ENCODE measurements around the gene GDPD3.
"Not testable (repeated sequence)": the region's sequence is repeated elsewhere in the genome, so short reads cannot be mapped to it uniquely, and the experiment has no call there.

The GDPD3 gene

DNA sequence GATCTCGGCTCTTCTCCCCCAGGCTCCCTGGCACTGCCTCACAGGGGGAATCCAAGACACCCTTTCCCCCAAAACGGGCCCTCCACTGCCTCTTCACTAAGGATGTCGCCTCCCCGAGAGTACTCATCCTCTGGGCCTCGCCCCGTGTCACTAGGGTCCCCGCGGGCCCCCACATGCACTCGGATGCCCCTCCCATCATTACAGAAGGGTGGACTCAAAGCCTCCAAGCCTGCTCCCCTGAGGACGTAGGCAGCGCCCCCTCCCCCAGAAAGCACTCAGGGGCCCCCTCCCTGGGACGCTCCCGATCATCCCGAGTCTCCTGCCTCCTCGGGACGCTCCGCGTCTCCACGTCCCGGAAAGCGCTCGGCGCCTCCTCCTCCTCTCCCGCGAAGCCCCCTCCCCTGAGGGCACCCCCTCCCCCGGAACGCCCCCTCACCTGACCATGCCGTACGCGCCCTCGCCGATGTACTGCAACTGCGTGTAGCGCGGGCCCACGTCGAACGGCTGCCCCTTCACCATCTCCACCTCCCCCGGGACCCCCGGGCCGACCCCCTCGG, 9.3 kb upstream of the GDPD3 start:
- DNase-seq (ENCODE audit: low read depth), result no peak

DNA sequence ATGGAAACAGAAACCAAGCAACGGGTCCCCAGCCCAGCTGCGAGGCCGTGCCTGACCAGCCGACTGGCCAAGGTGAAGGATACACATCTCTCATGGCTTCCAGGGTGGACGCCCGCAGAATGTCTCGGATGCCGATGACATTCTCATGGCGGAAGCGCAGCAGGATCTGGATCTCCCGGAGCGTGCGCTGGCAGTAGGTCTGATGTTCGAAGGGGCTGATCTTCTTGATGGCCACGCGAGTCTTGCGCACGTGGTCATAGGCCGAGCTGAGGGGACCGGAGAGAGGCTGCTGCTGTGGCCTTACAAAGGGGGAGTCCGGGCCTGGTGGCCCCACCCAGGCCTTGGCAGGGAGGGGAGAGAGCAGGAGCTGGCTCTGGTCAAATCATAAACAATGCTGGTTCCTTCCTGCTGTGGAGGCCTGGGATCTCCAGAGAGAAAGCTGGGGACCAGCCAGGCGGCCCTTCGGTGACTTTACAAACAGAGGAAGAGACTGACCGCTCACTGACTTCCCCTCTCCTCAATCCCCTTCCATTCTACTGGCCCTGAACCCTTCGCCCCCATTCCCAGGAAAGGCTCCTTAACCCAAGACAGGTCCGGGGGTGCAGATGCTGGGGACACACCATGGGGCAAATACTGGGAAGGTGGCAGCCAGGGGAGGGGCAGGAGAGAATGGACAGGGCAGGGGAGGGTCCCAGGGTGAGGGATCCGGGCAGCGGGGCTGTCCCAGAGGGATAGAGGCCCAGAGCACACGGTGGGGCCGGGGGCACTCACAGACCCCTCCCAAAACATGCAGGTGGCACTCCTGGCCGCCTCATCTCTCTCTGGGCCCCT, 8.6 kb upstream of the GDPD3 start:
- DNase-seq (ENCODE audit: low read depth), result peak; percentile 28

DNA sequence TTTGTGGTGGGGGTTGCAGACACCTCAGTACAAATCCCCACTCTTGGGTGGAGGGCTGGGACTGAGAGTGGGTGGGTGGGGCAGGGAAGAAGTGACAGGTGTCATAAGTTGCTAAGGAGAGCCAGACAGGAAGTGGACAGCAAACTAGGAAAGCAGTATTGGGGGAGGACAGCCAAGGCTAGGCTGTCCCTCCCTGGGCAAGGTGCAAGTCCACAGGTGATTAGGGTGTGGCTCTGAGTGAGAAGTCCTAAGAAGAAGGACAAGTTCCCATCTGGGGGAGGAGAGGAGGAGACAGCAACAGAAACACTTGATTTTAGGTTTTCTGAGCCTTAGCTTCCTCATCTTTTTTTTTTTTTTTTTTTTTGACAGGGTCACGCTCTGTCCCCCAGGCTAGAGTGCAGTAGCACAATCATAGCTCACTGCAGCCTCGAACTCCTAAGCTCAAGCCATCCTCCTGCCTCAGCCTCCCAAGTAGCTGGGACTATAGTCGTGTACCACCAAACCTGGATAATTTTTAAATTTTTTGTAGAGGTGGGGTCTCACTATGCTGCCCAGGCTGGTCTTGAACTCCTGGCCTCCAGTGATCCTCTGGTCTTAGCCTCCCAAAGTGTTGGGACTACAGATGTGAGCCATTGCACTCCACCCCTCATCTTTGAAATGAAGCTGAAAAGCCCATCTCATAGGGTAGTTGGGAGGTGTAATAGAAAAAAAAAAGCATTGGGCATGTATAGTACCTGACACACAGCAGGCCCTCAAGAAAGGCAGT, 7.2 kb upstream of the GDPD3 start:
- no peak for DNase-seq (ENCODE audit: low read depth)

DNA sequence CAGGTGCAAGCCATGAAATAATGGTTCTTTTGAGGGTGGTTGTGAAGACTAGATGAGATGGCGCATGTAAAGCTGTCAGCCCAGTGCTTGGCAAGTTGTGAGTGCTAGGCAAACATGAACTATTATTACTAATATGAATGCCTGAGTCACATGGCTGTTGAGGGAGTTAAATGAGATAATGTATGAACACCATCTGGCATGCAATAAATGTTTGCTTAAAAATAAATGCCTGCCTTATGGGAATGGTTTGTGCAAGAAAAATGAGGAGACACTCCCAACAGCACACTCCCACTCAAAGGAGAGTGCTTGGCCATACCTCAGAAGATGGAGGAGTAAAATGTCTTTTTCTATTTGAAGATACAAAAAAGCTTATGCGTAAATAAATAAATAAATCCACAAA, 6.1 kb upstream of the GDPD3 start:
- no peak for DNase-seq (ENCODE audit: low read depth)

DNA sequence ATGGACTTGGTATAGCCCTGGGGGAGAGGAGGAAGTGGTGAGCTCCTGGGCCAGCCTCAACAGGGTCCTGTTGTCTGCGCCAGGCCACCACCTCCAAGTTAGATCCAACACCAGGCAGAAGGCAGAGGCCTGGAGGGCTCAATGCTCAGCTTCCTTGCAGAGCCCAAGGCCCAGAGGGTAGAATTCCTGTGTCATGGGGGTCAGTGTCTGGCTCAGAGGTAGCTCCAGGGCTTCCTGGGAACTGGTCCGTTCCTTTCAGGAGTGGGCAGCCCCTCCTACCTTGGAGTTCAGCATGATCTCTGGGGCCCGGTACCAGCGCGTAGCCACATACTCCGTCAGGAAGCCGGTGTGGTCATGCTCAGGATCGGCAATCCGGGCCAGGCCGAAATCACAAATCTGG, 4.4 kb upstream of the GDPD3 start:
- DNase-seq (ENCODE audit: low read depth), result no peak

DNA sequence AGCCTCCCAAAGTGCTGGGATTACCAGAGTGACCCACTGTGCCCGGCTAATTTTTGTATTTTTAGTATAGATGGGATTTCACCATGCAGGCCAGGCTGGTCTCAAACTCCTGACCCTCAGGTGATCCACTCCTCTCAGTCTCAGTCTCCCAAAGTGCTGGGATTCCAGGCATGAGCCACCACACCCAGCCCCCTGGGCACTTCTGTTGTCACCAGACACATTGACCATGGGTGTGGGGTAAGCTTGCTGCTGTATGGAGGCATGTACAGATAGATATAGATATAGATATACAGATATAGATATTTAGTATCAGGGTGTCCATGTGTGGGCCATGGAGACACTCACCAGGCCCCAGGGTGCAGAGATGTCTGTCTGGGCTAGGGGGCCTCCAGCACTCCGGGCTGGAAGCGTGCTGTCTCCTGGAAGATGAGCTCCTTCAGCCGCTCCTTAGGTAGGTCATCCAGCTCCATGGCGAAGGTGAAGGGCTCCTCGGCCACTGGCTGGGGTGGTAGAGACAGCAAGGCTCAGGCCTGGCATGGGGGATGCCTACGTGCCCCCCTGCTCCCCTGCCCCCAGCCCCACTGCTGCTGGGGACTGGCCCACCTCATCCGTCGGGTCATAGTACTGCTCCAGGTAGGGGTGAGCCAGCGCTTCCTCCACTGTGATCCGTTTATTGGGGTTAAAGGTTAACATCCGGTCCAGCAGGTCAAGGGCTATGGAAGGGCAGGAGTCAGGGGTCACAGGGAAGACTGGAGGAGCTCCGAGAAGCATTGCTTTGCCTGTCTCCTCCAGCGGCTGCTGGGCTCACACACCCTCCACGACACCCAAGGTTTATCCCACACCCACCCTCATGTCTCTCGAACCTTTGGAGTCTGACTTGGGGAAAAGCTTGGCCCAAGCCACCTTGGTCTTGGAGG, 3.2 kb upstream of the GDPD3 start:
- no peak for DNase-seq (ENCODE audit: low read depth)

DNA sequence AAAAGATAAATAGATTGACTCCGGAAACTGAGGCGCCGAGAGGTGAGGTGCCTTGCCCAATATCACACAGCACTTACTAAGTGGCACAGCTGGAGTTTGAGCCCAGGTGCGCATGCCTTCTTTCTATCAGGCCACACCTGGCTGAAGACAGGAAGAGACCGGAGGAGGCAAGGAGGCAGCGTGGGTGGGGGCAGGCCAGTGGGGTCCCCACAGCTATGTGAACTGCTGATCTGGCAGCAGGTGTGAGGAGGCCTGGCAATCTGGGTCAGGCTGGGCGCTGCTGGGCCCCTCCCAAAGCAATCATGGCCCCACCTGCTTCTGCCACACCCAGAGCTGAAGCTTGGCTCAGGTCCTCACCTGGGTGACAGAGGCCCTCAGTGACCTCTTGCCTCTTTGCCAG, 1.9 kb upstream of the GDPD3 start:
- no peak for DNase-seq (ENCODE audit: low read depth)

DNA sequence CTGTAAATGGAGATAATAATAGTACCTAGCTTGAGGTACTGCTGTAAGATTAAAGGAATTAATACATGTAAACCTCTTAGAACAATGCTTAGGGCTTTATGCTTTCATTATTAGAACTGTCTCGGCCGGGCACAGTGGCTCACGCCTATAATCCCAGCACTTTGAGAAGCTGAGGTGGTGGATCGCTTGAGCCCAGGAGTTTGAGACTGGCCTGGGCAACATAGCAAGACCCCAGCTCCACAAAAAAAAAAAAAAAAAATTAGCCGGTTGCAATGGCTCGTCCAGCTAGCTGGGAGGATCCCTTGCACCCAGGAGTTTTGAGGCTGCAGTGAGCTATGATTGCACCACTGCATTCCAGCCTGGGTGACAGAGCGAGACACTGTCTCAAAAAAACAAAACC, 1.5 kb upstream of the GDPD3 start:
- DNase-seq (ENCODE audit: low read depth), result not testable (repeated sequence)

DNA sequence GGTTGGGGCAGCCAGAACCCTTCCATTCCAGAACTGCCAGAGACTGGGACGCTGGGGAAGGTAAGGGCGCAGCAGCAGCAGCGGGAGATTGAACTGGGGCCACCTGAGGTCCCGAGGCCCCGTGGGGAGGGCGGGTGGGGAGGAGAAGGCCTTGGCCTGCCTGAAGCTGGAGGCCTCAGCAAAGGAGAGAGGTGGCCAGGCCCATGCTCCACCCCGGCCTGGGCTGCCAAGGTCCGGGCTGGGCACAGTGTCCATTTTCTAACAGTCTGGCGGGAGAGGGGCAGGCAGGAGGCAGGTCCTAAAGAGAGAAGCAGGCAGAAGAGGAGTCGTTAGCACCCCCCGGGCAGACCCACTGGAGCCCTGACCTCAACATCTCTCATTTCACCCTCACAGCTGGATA, 1.1 kb upstream of the GDPD3 start:
- DNase-seq (ENCODE audit: low read depth), result no peak

DNA sequence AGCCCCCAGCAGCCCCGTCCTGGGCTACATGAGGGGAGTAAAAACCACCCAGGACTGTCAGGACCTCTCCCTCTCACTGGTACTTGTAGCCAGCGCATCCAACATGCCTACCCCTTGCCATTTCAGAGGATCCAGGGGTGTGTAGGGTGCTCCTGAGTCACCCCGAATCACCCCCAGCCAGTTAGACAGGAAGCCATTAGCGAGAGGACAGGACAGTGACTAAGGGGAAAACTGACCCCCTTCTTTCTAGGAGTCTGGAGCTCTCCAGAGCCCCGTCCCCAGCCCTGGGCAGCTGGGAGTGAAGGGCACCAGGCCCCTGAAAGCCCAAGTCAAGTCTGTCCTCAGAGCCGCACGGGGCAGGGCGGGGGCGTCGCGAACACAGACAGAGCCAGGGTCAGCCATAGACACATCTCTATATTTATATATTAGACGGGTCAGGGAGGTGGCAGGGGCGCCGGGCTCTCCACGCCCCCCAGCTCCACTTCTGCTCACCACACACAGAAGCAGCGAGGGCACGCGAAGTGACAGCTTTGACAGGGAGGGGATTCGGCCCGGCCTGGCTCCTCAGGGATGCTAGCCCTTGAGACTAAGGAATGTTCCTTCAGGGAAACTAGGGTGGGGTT, 485 bp upstream of the GDPD3 start:
- no peak for DNase-seq (ENCODE audit: low read depth)

DNA sequence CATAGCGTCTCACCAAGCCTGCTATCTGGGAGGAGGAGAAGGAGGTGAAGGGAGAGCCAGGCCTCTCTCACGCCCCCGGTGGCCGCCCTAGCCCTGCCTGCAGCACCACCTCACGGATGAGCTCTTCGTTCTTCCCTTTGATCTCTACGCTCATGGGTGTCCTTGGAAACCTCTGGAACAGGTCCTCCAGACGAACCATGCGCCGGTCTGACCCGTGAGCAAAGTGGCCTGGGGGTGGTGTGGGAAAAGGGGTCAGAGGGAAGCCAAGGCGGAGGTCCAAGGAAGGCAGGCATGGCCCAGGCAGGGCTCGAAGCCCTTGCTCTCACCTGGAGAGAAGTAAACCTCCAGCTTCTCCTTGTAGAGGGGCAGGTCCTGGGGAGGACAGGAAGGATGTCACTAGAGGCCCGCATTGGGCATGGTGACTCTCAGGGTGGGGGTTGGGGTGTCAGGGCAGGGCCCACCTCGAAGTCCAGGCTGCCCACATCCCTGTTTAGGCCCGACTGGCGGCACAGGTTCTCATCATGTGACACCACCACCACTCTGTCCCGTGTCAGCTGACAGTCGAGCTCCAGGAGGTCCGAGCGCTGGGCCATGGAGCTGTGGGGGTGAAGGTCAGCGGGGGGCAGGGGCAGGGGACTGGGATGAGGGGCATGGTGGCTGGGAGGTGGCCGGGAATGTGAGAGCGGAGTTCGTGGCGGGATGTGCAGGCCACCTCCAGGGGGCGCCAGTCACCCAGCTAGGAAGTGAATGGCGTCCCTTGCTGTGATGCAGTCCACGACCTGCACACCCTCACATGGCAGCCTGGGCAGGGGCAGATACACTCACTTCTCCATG, 923 bp downstream of the GDPD3 start:
- DNase-seq (ENCODE audit: low read depth), result no peak

DNA sequence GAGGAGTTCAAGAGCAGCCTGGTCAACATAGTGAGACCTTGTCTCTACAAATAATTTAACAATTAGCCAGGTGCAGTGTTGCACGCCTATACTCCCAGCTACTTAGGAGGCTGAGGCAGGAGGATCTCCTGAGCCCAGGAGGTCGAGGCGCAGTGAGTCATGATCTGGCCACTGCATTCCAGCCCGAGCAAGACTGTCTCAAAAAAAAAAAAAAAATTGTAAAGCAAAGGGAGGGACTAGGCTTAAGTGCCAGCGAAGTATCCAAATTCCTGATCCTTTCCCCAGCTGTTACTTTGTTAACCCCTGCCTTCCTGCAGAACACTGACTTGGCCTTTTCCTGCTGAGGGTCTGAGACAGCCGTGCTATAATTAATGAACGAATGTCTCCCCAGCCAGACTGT, 2.7 kb downstream of the GDPD3 start:
- no peak for DNase-seq (ENCODE audit: low read depth)

DNA sequence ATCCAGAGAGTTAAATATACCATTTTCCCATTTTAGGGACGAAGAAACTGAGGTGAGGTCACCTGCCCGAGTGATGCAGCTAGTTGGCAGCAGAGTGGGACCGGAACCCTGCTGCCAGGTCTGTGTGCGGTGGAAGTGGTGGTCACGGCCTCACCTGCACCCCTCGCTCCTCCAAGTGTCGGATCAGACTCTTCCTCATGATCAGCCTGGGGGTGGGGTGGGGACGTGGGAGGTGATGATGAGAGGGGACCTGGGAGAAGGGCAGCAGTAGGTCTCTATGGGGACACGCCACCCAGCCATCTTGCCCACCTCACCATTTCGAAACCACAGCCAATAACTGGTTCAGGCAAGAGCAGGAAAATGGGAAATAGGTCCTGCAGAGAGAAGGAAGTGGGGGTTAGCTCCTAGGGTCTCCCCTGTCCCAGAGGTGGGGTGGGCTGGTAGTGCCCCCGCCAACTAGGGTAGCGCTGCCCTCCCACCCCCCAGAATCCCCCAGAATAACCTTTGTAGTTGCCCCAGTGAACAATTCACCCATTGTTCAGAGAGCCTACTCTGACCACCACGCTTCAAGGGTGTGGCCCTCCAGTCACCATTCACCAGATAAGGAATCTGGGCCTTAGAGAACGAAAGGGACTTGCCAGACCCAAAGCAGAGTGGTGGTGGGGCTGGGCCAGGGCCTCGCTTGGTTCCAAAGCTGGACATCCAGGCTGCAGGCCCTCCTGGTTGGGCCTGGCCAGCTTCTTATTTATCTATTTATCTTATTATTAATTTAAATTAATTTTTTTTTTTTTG, 5.1 kb downstream of the GDPD3 start:
- DNase-seq (ENCODE audit: low read depth), result no peak

DNA sequence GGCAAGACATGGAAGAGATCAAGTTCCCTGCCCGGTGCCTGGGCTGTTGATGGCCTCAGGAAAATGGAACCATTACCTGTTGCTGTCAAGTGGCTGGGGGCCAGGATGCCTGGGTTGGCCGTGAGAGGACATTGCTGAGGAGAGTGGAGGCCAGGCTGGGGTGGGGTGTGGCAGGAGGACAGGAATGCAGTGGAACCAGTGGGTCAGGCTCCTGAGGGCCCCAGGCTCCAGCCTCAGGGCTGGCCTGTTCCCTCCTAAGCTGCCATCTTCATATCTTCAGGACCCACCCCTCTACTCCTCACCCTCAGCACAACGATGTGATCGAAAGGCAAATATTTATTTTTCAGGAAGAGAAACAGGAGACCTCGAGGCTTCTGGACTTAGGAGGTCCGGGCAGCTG, 8.8 kb downstream of the GDPD3 start:
- no peak for DNase-seq (ENCODE audit: low read depth)

DNA sequence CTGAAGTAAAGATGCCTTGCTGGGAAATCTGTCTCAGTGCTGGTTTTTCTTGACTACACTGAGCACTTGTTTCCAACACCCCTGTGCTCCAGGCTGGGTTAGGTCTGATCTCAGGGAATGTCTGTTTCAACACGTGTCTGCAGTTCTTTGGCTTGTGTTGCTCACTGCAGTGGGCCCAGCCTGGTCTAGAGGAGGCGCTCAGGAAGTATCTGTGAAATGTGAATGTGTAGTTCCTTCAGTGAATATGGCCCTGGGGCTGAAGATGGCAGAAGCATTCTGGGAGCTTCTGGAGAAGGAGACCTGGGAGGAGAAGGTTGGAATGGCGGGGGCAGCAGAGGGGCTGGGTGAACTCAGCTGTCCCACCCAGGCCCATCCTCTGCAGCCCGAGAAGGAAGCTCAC, 9.2 kb downstream of the GDPD3 start:
- no peak for DNase-seq (ENCODE audit: low read depth)

DNA sequence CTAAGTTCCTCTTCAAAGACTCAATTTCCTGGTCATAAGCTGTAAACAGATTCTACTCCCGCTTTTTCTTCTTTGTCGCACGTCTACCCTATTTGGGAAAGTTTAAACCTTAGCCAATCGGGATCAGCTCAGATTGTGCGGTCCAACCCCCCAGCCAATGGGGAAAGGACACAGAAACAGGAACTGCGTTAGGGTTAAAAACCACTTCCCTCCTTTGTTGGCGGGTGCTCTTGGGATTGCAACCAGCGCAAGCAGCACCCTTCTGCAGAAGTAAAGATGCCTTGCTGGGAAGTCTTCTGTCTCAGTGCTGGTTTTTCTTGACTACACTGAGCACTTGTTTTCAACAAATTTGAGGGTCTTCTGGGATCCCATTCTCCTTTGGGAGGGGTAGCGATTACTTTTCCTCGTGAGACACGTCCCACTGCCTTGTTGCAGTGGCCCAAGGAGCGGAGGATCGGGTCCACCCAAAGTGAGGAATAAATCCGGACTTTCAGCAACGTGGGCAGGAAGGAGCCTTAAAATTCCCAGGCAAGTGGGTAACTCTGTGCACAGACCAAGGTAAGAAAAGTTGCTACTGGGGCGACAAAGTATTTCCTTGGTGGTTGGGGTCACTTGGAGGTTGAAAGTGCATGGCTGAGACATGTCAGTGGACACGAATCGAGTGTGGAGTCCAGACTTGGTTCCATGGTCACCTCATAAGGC, 16.3 kb downstream of the GDPD3 start:
- no peak for DNase-seq (ENCODE audit: low read depth)

DNA sequence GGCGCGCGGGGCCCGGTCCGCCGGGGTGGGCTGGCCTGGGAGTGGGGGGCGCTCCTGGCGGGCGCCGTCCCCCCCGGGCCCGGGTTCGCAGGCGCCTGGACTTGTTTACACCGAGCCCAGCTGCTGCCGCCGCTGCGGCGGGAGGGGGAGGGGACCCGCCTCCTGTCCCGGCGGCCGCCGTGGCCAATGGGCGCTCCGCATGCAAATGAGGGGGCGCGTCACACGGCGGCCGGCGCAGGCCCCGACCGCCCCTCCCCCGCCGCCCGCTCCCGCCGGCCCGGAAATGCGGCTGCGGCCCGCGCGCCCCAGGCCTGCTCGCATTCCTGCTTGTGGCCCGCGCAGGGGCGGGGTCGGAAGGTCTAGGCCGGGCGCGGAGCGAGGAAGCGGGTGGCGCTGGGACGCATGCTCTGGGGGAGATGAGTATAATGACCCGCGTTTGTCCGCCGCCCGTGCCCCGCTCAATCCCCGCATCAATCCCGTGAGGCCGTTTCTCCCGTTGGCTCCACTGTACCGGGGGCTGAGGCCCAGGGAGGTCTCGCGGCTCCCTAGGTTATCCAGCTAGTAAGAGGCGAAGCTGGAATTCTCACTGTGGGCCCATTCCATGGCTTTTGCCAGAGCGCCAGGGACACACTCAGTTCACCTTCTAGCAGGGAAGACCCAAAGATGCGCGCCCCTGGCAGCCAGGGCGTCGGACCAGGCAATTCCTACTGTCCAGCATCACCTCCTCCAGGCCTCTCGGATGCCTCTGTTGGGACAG, 17.1 kb downstream of the GDPD3 start, which contains the start of gene YPEL3:
YPEL3 (minus strand) TSS at position 109 of the 757 bp plus-strand sequence. CDS start 731 bp downstream, outside the sequence.
- DNase-seq (ENCODE audit: low read depth), result peak; percentile 74
